Stimulated activated CD8-positive, alpha-beta memory T cell treated with anti-CD3 and anti-CD28 coated beads, Interleukin-7, amount 100 ng/mL, for 4 hours (primary cell): ENCODE measurements around the gene DISP2.

Experiments
- DNase-seq, 2 donors: peaks; one replicate each; pipeline ENCODE4 v3.0.0-alpha.2; 2020; ENCODE audit warnings: low read depth in 2 of 2

The DISP2 gene, protein sequence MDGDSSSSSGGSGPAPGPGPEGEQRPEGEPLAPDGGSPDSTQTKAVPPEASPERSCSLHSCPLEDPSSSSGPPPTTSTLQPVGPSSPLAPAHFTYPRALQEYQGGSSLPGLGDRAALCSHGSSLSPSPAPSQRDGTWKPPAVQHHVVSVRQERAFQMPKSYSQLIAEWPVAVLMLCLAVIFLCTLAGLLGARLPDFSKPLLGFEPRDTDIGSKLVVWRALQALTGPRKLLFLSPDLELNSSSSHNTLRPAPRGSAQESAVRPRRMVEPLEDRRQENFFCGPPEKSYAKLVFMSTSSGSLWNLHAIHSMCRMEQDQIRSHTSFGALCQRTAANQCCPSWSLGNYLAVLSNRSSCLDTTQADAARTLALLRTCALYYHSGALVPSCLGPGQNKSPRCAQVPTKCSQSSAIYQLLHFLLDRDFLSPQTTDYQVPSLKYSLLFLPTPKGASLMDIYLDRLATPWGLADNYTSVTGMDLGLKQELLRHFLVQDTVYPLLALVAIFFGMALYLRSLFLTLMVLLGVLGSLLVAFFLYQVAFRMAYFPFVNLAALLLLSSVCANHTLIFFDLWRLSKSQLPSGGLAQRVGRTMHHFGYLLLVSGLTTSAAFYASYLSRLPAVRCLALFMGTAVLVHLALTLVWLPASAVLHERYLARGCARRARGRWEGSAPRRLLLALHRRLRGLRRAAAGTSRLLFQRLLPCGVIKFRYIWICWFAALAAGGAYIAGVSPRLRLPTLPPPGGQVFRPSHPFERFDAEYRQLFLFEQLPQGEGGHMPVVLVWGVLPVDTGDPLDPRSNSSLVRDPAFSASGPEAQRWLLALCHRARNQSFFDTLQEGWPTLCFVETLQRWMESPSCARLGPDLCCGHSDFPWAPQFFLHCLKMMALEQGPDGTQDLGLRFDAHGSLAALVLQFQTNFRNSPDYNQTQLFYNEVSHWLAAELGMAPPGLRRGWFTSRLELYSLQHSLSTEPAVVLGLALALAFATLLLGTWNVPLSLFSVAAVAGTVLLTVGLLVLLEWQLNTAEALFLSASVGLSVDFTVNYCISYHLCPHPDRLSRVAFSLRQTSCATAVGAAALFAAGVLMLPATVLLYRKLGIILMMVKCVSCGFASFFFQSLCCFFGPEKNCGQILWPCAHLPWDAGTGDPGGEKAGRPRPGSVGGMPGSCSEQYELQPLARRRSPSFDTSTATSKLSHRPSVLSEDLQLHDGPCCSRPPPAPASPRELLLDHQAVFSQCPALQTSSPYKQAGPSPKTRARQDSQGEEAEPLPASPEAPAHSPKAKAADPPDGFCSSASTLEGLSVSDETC (N-terminal part only)

DNA sequence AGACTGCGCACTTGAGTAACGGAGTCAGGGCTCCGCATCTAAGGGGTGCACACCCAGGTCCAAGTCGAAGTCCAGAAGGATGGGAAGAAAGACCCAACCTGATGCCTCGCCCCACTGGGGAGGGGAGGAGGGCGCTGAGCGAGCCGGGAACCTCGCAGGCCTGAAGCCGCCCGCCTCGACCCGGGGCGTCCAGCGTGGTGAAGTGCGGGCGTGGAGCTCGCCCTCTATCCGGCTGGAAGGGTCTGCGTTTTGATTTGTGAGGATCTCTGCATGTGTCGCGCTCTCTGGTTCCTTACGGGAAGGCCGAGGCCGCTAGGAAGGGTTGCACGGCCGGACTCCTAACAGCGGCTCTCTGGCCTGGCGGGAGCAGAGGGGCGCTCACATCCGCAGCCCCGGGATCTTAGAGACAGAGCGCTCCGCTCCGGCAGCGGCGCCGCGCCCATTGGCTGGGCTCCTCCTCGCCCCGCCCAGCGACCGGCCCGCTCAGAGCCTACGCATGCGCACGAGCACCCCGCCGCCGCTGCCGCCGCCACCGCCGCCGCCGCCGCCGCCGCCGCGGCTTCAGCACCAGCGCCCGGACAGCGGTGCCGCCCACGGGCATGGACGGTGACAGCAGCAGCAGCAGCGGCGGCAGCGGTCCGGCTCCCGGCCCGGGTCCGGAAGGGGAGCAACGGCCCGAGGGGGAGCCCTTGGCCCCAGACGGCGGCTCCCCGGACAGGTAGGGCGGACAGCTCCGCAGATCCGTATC lies at the start of gene DISP2:
Gene DISP2, plus strand, starts transcription at position 497 of the 748 bp plus-strand sequence. Its CDS starts 103 bp downstream, at position 600.
- DNase-seq: peak; percentile 65 to 81

DNA sequence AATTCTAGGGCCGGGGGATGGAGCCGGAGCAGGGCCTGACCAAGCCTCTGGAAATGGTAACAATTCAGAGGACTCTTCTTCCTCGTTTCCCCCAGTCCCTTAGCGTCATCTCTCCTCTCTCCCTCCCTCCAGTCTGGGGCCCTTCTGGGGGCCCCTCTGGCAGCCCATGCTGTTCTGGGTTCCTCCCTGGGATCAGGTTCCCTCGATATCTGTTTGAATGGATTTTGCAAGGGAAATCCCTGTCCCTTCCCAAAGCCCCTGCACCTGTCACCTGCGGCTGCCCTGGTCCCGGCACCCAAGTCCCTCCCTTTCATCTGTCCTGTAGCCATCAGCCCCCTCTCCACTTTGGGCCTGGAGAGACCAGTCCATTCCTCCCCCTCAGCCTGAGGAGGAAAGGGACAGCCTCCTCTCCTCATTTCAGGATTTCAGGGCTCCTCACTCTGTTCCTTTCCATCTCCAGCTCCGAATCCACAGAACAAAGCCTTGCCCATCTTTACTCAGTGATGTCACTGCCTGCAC lies 48.6 kb upstream of the DISP2 start:
- no peak for DNase-seq

DNA sequence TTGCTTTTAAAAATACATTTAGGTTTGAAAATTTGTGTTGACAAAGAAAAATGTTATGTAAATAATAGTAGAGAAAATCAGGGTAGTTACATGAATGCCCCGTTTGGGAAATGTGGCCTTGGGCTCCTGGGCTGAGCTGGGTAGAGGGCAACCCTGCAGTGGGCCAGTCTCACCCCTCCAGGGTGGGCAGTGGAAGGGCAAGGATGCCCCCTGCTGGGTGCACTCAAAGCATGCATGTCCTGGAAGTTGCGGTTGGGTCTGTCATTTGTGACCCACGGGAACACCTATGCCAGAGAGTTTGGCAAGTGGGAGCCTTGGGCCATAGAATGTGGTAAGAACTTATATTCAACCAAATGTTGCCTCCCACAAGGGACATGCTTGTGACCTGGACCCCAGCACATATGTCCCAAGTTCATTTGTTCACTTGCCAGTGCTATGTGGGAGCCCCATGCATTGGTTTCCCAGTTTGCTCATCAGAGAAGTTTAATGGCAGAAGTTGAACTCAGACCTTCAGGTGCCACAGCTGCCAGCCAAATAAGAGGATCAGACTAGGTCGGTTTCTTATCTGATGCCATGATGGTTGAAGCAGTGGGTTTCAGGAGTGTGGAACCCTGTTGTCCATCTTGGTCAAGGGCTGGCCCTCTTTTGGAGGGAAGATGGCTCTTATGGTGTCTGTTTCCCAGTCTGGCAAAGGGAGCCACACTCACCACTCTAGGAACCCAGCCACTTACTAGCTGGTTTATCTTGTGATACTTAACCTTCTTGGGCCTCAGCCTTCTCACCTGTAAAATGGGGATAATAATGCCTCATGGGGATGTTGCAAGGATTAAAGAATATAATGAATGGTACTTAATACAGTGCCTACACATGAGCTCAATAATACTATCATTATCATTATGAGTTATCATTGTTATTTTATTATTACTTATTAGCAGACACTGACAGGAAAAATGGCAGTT lies 47.7 kb upstream of the DISP2 start:
- peak in 1 of 2 donors; percentile 26 for DNase-seq

DNA sequence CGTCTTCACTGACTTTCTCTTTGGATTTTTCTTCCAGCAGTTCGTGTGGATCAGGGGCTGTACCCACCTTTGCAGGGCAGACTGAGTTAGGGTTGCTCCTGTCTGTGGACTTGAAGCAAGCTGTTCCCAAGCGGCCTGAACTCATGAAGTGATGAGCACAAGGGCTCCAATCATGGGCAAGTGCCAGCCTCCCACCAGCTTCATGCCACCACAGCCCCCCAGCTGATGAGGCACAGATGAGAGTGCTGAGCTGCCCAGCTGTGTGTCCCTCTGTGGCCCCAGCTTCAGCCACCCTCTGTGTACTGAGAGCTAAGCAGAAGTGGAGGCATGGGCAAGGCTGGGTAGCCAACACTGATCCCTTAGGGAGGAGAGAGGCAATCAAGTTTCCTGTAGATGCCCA lies 47.0 kb upstream of the DISP2 start:
- no peak for DNase-seq

DNA sequence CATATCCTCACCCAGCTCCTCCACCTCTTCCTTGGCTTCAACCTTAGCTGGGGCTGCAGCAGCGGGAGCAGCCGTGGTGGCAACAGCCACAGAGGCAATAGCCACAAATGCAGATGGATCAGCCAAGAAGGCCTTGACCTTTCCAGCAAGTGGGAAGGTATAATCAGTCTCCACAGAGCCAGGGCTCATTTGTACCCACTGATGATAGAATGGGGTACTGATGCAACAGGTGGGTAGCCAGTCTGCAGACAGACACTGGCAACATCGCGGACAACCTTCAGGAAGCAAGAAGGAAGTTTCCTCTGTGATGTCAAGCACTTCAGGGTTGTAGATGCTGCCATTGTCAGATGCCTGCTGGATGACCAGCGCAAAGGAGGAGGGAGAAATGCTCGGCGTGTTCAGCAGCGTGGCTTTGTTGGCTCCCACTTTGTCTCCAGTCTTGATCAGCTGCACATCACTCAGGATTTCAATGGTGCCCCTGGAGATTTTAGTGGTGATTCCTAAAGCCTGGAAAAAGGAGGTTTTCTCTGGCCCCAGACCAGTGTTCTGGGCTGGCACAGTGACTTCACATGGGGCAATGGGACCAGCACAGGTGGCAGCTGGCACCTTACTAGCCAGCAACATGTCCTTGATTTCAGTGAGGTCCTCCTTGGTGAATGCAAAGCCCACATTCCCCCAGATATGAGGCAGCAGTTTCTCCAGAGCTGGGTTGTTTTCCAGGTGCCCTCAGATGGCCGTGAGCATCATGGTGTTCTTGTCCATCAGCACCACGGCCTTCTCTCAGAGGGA lies 45.5 kb upstream of the DISP2 start:
- DNase-seq: no peak

DNA sequence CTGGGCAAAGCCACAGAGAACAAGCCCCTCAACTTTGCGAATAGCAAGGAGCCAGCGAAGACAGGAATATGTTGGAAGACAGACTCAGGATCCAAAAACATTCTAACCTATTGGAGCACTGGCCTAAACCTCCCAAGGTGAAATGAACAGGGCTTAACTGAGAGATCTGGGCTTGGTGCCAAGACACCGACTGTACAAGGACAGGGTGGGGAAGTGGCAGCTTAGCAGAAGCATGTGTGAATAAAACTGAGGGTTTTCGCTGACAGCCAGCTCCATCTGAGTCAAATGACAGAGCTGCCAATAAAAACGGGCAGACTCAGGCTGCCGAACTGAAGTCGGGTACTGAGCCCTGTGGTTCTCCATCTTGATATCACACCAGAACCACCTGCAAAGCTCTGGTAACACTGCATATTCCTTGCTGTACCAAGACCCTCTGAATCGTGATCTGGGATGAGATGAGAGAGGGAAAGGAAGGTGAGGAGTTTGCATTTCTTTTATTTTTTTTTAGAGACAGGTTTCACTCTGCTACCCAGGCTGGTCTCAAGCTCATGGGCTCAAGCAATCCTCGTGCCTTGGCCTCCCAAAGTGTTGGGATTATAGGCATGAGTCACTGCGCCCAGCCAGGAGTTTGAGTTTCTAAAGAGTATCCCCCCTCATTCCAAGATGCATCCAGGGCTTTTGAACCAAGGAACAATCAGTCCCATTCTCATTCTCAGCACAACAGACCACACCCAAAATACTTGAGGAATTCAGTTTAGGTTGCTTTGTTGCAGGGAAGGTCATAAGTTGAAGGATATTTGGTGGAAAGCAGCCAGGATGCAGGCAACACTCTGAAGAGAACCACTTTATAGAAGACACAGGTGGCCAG lies 44.3 kb upstream of the DISP2 start:
- peak; percentile 19 to 39 for DNase-seq

DNA sequence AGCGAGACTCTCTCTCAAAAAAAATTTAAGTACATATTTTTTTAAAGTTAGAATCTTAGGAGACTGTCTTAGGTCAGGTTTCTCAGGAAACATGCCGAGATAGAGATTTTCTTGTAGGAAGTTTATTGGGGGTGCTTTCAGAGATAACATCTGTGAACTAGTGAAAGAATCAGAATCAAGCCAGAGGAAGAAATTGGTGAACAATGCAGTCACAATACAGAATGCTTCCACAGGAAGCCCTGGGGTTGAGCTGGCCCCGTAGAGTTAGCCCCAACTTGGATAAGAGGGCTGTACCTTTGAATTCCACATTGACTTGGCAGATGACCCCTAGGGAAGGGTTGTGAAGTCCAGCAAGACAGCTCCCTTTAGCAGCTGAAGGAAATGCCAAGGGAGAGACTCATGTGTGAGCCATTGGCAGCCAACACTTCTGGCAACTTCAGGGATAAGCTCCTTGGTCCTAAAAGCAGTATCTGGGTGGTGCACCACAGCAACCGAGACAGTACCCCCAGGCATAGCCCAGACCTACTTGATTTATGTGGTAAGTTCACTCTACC lies 43.2 kb upstream of the DISP2 start:
- DNase-seq: no peak

DNA sequence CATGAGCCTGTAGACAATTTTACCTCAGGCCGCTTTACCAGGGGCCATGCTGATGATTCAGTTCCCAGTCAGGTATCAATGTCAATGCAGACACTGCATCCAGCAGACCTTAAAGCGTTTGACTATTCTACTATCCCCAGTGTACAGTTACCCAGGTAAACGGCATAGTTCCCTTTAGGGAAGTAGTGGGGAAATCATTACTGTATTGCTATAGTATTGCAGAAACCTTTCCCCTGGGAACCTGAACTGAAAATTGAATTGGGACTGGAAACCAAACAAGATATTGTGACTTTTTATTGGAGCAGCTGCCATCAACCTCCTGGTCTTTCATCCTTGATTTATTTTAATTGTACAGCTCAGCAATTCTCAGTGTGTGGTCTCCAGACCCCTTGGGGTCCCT lies 41.1 kb upstream of the DISP2 start:
- no peak for DNase-seq

DNA sequence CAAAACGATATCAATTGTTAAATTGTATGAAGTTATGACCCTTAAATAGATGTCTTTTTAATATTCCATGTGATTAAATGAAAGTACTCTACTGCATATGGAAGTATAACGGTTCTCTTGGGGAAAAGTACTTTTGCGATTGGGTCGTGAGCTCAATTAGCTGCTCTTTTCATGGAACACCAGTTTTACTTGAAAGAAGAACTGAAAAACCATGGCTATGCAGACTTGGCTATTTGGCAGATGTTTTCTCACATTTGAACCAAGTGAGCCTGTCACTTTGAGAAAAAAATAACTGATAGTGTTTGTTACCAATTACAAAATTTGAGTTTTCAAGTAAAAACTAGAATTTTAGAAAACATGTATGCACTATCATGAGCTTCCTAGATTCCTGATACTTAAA lies 40.4 kb upstream of the DISP2 start:
- no peak for DNase-seq

DNA sequence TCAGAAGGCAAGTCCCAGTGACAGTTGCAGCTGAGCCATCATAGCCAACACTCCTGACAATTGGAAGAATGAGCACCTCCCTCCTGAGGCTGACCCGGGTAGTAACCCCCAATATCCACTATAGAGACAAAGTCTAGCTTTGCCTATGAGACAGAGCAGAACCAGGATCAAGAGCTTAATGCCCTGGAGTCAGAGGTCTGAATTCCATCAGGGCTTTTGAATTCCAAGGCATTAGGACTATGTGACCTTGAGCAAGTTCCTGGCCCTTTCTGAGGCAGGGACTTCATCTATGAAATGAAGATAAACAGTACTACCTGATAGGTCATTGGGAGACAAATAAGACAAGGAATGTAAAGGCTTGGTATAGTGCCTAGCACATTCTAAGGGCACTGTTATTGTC lies 37.6 kb upstream of the DISP2 start:
- no peak for DNase-seq

DNA sequence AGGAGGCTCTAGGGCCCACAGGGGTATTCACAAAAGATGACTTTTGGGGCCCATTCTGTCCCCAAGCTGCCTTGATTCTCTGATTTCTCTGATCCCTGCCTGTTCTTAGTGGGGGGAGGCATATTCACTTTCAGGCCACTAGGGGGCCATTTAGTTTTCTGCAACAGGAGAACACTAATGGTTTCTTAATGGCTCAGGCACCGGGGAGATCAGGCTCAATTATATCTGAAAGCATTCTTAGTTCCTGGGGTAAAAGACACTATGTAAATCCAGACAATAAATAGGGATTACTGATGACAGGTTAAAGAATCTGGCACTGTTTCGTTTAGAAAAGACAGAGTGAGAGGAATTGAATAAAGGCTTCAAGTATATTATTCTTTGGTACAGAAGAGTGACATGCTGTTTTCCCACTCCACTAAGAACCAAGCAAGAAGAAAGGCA lies 37.1 kb upstream of the DISP2 start:
- DNase-seq: peak; percentile 34 to 39

DNA sequence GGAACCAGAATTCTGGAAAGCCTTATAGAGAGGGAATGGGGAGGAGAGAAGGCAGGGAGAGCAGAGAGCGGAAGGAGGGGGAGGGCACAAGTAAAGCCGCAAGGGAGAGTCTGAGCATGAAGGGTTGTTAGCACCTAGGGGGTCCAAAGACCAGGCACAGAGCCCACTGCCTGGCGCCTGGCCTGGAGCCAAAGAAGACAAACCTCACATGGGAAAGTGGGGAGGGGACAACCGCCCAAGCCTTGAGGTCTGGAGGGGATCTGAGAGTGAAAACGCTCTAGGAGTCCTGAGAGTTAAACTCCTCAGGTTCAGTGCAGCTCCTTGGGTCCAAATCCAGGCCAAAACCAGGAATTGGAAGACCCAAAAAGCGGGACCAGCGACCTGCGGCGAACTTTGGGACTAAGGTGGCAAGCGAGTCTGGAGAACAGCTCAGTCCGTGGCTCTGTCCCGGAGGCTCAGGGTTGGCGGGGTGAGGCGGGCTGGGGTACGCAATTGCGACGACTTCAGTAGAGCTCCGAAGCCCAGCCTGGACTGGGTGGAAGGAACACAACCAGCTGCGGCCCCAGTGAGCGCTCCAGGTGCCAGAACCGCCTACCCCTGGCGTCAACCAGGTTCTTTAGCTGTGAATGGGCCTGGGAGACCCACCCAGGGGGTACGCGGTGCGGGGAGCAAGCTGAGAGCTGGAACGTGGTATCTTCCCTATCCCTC lies 35.3 kb upstream of the DISP2 start:
- no peak for DNase-seq

DNA sequence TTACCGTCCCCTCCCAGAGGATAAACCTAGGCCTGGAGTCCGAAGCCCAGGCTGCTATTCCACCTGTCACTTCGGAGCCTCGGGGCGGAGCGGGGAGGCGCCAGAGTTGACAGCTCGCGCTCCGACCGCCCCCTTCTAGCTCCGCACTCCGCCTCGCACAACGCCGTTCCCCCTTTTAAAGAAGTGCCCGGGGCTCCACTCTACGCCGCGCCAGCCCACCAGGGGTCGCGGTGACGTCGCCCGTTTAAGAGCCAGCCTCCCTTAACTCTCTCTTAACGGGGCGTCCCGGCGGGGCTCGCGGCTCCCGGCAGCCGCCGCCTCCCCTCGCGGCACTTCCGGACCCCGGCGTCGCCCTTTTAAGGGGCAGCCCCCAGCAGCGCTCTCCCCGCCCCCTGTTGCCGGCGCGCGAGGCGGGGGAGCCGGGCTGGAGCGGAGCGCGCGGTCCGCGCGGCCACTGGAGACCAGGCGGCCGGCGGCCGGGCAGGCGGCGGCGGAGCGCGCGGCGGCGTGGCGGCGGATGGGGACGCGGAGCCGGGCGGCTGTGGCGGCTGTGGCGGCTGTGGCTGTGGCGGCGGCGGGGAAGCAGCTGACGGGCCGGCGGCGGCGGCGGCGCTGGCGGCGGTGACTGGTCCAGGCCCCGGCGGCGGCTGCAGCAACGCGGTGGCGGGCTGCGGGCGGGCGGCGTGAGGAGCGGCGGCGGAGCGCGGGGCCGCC lies 34.6 kb upstream of the DISP2 start, which contains the start of gene INAFM2:
Gene INAFM2, plus strand, starts transcription at position 454 of the 714 bp plus-strand sequence. CDS start 364 bp downstream, outside the sequence.
- peak; percentile 85 to 93 for DNase-seq

DNA sequence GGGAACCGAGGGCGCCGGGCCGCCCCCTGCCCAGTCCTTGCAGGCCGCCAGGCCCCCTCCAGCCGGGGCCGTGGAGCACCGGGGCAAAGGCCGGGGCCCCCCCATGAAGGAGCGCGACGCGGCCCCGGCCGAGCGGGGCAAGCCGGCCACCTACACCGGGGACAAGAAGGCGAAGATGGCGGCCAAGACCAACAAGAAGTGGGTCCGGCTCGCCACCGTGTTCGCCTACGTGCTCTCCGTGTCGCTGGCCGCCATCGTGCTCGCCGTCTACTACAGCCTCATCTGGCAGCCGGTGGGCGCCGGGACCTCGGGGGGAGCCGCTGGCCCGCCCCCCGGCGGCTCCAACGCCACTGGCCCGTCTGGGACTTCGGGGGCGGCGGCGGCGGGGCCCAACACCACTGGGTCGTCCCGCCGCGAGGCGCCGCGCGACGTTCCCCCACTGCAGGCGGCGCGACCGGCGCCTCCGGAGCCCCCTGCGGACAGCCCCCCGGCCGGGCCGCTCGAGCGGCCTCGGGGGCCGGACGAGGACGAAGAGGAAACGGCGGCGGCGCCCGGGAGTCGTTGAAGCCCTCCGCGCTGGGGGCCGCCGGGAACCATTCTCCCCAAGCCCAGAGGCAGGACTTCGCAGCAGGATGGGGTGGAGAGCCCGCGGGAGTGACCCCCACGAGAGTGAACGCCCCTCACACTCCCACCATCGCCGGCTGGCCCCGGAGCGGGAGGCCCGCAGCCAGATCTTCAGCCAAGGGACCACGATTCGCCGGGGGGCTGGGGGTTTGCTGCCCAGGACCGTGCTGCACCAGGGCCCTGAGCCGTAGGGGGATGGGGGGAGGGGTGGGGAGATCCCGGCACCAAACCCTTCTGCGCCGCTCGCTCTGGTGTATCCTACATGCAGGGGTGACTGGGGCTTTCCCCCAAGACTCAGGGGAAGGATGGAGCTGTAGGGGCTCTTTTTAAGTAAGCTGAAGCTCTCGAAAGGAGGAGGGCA lies 33.8 kb upstream of the DISP2 start:
- DNase-seq: no peak

DNA sequence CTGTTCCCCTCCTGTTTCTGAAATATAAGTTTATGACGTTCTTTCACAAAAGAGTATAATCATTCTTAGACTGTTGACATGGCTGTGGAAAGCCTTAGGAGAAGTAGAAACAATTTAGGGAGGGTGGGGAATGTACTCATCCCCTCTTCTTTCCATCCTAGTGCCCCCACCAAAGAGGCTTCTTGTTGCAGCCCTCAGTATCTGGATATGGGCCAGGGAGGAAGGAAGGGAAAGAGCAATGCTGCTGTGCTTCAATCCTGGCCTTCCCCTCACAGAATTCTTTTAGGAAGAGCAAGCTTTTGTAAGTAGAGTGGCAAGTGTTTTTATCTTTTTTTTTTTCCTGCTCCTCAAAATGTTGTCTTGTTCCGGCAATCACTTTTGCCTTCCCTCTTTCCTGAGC lies 32.8 kb upstream of the DISP2 start:
- DNase-seq: no peak
